ENCODE data around the gene MIPEP. TPM values are rescaled to one million over a fixed set of nuclear protein-coding genes. Genes with fewer than 3 reads are reported as not detected.

The MIPEP gene
- total and polyA plus RNA-seq, 10 of the 15 experiments (the other 5 are each of a cell fraction or from before 2014, with no cell fraction given) = 15.6 to 56.2 (median 29.8) TPM

DNA sequence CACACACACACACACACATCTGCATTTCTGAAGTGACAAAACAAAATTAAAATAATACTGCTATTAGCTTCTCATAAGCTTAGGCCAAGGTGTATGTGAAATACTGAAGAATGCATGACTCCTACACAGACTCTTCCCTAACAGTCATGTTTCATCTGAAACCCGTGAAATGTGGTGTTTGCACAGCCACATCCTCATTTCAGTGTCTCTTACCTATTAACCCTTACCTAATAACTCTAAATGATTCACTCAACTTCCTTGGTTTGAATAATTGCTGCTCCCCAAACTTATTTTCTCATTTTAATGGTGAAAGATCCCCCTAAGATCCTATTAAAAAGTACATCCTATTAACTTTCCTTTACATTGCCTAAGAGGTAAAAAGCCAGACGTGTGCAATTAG, 117.6 kb downstream of the MIPEP start (continued):
- TF ChIP-seq, protein P1, sequence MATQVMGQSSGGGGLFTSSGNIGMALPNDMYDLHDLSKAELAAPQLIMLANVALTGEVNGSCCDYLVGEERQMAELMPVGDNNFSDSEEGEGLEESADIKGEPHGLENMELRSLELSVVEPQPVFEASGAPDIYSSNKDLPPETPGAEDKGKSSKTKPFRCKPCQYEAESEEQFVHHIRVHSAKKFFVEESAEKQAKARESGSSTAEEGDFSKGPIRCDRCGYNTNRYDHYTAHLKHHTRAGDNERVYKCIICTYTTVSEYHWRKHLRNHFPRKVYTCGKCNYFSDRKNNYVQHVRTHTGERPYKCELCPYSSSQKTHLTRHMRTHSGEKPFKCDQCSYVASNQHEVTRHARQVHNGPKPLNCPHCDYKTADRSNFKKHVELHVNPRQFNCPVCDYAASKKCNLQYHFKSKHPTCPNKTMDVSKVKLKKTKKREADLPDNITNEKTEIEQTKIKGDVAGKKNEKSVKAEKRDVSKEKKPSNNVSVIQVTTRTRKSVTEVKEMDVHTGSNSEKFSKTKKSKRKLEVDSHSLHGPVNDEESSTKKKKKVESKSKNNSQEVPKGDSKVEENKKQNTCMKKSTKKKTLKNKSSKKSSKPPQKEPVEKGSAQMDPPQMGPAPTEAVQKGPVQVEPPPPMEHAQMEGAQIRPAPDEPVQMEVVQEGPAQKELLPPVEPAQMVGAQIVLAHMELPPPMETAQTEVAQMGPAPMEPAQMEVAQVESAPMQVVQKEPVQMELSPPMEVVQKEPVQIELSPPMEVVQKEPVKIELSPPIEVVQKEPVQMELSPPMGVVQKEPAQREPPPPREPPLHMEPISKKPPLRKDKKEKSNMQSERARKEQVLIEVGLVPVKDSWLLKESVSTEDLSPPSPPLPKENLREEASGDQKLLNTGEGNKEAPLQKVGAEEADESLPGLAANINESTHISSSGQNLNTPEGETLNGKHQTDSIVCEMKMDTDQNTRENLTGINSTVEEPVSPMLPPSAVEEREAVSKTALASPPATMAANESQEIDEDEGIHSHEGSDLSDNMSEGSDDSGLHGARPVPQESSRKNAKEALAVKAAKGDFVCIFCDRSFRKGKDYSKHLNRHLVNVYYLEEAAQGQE (IDR thresholded peaks at IDR 0.05; ENCODE audit: low read depth, low read length) = no peak
- TF ChIP-seq BMI1 (IDR thresholded peaks at IDR 0.05; ENCODE audit: borderline replicate concordance) = peak; percentile 78
- no peak for TF ChIP-seq SIX5 (IDR thresholded peaks at IDR 0.05; ENCODE audit: low read depth, low read length, severe bottlenecking)
- TF ChIP-seq TCF3 (IDR thresholded peaks at IDR 0.05; ENCODE audit: borderline replicate concordance, insufficient read depth, low read depth, low read length) = no peak
- TF ChIP-seq FOXM1 (IDR thresholded peaks at IDR 0.05; ENCODE audit: low read depth, low read length) = peak; percentile 80; the same call in 1 of the 2 replicates
- TF ChIP-seq MYB (IDR thresholded peaks at IDR 0.05; ENCODE audit: borderline replicate concordance, low read depth, low read length) = no peak
- TF ChIP-seq NBN (IDR thresholded peaks at IDR 0.05) = peak; percentile 47; the same call in 1 of the 2 replicates
- 0 out of 2 replicates have a peak, but pooled peaks have one; percentile 33 for TF ChIP-seq RCOR1 (conservative IDR thresholded peaks at IDR 0.05; ENCODE audit: low read depth, low read length)
- TF ChIP-seq RFX5 (IDR thresholded peaks at IDR 0.05; ENCODE audit: low read depth, low read length) = no peak
- peak; percentile 44 for TF ChIP-seq NR2F1 (conservative IDR thresholded peaks at IDR 0.05)
- peak; percentile 84 to 90 for TF ChIP-seq IKZF2 (IDR thresholded peaks at IDR 0.05)
- no peak for TF ChIP-seq CBFB (IDR thresholded peaks at IDR 0.05; ENCODE audit: low read depth)
- TF ChIP-seq BHLHE40 (IDR thresholded peaks at IDR 0.05; ENCODE audit: borderline replicate concordance in 1 of 2, low read depth in 2 of 2, low read length in 1 of 2) = peak; percentile 85 to 87
- TF ChIP-seq RELA (IDR thresholded peaks at IDR 0.05; ENCODE audit: borderline replicate concordance, partially characterized antibody) = no peak
- peak; percentile 87 for TF ChIP-seq NFIC (IDR thresholded peaks at IDR 0.05; ENCODE audit: low read depth, low read length)
- no peak for TF ChIP-seq TAF1 (IDR thresholded peaks at IDR 0.05; ENCODE audit: borderline replicate concordance, low read depth, low read length)
- TF ChIP-seq USF1 (IDR thresholded peaks at IDR 0.05; ENCODE audit: borderline replicate concordance, extremely low read length, insufficient read depth, low read depth, low read length) = no peak
- TF ChIP-seq KDM1A (IDR thresholded peaks at IDR 0.05; ENCODE audit: borderline replicate concordance) = no peak
- no peak; the same call in 1 of the 2 replicates for TF ChIP-seq ZNF24 (IDR thresholded peaks at IDR 0.05)
- TF ChIP-seq EGR1 (IDR thresholded peaks at IDR 0.05; ENCODE audit: borderline replicate concordance in 1 of 2, low read depth in 2 of 2, low read length in 2 of 2) = no peak
- no peak for TF ChIP-seq SUPT20H (IDR thresholded peaks at IDR 0.05; ENCODE audit: borderline replicate concordance, control insufficient read depth, low read depth, low read length)
- peak; percentile 23; the same call in 1 of the 2 replicates for TF ChIP-seq IRF4 (IDR thresholded peaks at IDR 0.05; ENCODE audit: low read depth, low read length)
- TF ChIP-seq, protein P2, sequence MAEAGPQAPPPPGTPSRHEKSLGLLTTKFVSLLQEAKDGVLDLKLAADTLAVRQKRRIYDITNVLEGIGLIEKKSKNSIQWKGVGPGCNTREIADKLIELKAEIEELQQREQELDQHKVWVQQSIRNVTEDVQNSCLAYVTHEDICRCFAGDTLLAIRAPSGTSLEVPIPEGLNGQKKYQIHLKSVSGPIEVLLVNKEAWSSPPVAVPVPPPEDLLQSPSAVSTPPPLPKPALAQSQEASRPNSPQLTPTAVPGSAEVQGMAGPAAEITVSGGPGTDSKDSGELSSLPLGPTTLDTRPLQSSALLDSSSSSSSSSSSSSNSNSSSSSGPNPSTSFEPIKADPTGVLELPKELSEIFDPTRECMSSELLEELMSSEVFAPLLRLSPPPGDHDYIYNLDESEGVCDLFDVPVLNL (IDR thresholded peaks at IDR 0.05; ENCODE audit: low read depth, low read length) = no peak
- TF ChIP-seq RB1 (IDR thresholded peaks at IDR 0.05; ENCODE audit: borderline replicate concordance) = no peak
- TF ChIP-seq WRNIP1 (IDR thresholded peaks at IDR 0.05; ENCODE audit: borderline replicate concordance, low read depth, low read length) = no peak
- TF ChIP-seq CREM (IDR thresholded peaks at IDR 0.05; ENCODE audit: low read depth) = peak; percentile 72
- TF ChIP-seq MYC (IDR thresholded peaks at IDR 0.05; ENCODE audit: insufficient read depth, insufficient read length, insufficient replicate concordance, low read length, severe bottlenecking) = no peak

Data from GM12878 (cell line).